Astrocyte (in vitro differentiated cells and primary cell): ENCODE data around the gene E2F1. TPM values are rescaled to one million over a fixed set of nuclear protein-coding genes. Genes with fewer than 3 reads are reported as not detected.

Experiments
- DNase-seq: peaks from one replicate; pipeline ENCODE4 v3.0.0-alpha.2; 2010; ENCODE audit warnings: low read depth
- FAIRE-seq: peaks from 2 replicates; lab custom pipeline; 2011; peaks lifted over from hg19 to GRCh38; lab: Jason Lieb, UNC
- H2AFZ ChIP-seq: 2 replicates; pipeline ENCODE4 v1.6.0; 2012; ENCODE audit warnings: low read depth, low read length, inconsistent platforms
- H3K27ac ChIP-seq: 2 replicates; pipeline ENCODE4 v1.5.1; 2011; ENCODE audit warnings: low read depth, low read length, inconsistent platforms
- H3K27me3 ChIP-seq: 2 replicates; pipeline ENCODE4 v1.6.0; 2011; ENCODE audit warnings: low read length, inconsistent platforms; ENCODE audit not compliant: insufficient read depth
- H3K36me3 ChIP-seq: 2 replicates; pipeline ENCODE4 v1.5.1; 2011; ENCODE audit warnings: low read length, inconsistent platforms; ENCODE audit not compliant: insufficient read depth
- H3K4me1 ChIP-seq: 2 replicates; pipeline ENCODE4 v1.5.1; 2011; ENCODE audit warnings: low read length, inconsistent platforms; ENCODE audit not compliant: insufficient read depth
- H3K4me2 ChIP-seq: 2 replicates; pipeline ENCODE4 v1.6.0; 2012; ENCODE audit warnings: low read length, inconsistent platforms
- H3K4me3 ChIP-seq: 2 replicates; pipeline ENCODE4 v1.5.1; 2011; ENCODE audit warnings: low read depth, mild to moderate bottlenecking, low read length, inconsistent platforms; ENCODE audit not compliant: insufficient read depth
- H3K79me2 ChIP-seq: 2 replicates; pipeline ENCODE4 v1.6.0; 2012; ENCODE audit warnings: mild to moderate bottlenecking, low read length, inconsistent platforms; ENCODE audit not compliant: insufficient read depth
- H3K9ac ChIP-seq: 2 replicates; pipeline ENCODE4 v1.6.0; 2012; ENCODE audit warnings: mild to moderate bottlenecking, low read length, inconsistent platforms
- H3K9me3 ChIP-seq: 2 replicates; pipeline ENCODE4 v1.5.1; 2012; ENCODE audit warnings: low read depth, mild to moderate bottlenecking, low read length, inconsistent platforms; ENCODE audit not compliant: insufficient read depth
- H4K20me1 ChIP-seq: 2 replicates; pipeline ENCODE4 v1.6.0; 2012; ENCODE audit warnings: low read length, inconsistent platforms; ENCODE audit not compliant: insufficient read depth
- H3K27ac Mint-ChIP-seq: one replicate; pipeline ENCODE4 v1.8.0; 2021; ENCODE audit warnings: mild to moderate bottlenecking, mixed read lengths; ENCODE audit not compliant: unreplicated experiment
- H3K27me3 Mint-ChIP-seq: one replicate; pipeline ENCODE4 v1.8.0; 2021; ENCODE audit warnings: low read depth, mixed read lengths; ENCODE audit not compliant: unreplicated experiment
- H3K36me3 Mint-ChIP-seq: one replicate; pipeline ENCODE4 v1.8.0; 2021; ENCODE audit warnings: low read depth, mixed read lengths; ENCODE audit not compliant: unreplicated experiment
- H3K4me1 Mint-ChIP-seq: one replicate; pipeline ENCODE4 v1.8.0; 2021; ENCODE audit warnings: low read depth, mixed read lengths; ENCODE audit not compliant: unreplicated experiment
- H3K4me3 Mint-ChIP-seq: one replicate; pipeline ENCODE4 v1.8.0; 2021; ENCODE audit warnings: mild to moderate bottlenecking, moderate library complexity, mixed read lengths; ENCODE audit not compliant: unreplicated experiment
- H3K9me3 Mint-ChIP-seq: one replicate; pipeline ENCODE4 v1.8.0; 2021; ENCODE audit warnings: mild to moderate bottlenecking, mixed read lengths; ENCODE audit not compliant: unreplicated experiment
- EZH2 ChIP-seq: IDR thresholded peaks from 2 replicates; pipeline ENCODE4 v1.6.1; 2012; ENCODE audit warnings: mild to moderate bottlenecking, low read length, inconsistent platforms; ENCODE audit not compliant: insufficient read depth
- total RNA-seq: library from RNA; stranded (reverse); gene quantifications from 2 replicates; pipeline ENCODE4 v1.2.1, GENCODE V29; 2021
- TF ChIP-seq, protein P1 (sequence below): IDR thresholded peaks from 2 replicates; pipeline ENCODE4 v1.5.1; 2011; ENCODE audit warnings: low read depth, mild to moderate bottlenecking, inconsistent platforms, low read length, moderate library complexity; ENCODE audit not compliant: insufficient read depth

The E2F1 gene
- total RNA-seq, 1 donor from 2014 or later, result 2.3 TPM

DNA sequence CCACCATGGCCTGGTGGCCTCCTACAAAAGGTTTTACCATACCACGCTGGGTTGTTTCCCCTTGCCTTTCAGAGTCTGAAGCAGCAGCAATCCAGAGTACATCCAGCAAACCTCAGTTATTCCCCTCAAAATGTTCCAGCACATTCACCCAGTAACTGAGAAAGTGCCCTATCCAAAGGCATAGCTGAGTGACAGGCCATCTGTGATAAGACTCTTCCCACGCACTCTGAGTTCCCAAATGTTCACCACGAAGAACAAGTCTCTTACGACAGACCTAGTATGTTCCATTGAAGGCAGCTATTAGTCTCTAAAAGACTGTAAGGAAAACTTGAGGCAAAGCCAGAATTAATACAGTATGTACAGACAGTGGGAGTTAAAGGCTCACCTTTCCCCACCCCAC lies 55.7 kb downstream of the E2F1 start:
- DNase-seq, result peak; percentile 17
- FAIRE-seq, result no peak
- Histone ChIP-seq H3K36me3 (peaks cover 5% of the 10 kb centered on the region), H3K4me3 (no peak overlapping the region), H2AFZ (no peak overlapping the region), H3K79me2 (no peaks in the 10 kb centered on the region), H3K27me3 (no peaks in the 10 kb centered on the region), H3K4me2 (no peak overlapping the region), H3K9me3 (no peaks in the 10 kb centered on the region), H3K9ac (no peak overlapping the region), H3K4me1 (no peaks in the 10 kb centered on the region), H3K27ac (no peak overlapping the region), H4K20me1 (no peaks in the 10 kb centered on the region)
- Mint-ChIP-seq H3K4me1 (peaks cover 5% of the 10 kb centered on the region), H3K36me3 (peaks cover 24% of the 10 kb centered on the region), H3K27me3 (no peaks in the 10 kb centered on the region), H3K27ac (no peak overlapping the region), H3K9me3 (no peaks in the 10 kb centered on the region), H3K4me3 (no peak overlapping the region)
- TF ChIP-seq, protein P1, sequence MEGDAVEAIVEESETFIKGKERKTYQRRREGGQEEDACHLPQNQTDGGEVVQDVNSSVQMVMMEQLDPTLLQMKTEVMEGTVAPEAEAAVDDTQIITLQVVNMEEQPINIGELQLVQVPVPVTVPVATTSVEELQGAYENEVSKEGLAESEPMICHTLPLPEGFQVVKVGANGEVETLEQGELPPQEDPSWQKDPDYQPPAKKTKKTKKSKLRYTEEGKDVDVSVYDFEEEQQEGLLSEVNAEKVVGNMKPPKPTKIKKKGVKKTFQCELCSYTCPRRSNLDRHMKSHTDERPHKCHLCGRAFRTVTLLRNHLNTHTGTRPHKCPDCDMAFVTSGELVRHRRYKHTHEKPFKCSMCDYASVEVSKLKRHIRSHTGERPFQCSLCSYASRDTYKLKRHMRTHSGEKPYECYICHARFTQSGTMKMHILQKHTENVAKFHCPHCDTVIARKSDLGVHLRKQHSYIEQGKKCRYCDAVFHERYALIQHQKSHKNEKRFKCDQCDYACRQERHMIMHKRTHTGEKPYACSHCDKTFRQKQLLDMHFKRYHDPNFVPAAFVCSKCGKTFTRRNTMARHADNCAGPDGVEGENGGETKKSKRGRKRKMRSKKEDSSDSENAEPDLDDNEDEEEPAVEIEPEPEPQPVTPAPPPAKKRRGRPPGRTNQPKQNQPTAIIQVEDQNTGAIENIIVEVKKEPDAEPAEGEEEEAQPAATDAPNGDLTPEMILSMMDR, result no peak
- no peak for TF ChIP-seq EZH2

DNA sequence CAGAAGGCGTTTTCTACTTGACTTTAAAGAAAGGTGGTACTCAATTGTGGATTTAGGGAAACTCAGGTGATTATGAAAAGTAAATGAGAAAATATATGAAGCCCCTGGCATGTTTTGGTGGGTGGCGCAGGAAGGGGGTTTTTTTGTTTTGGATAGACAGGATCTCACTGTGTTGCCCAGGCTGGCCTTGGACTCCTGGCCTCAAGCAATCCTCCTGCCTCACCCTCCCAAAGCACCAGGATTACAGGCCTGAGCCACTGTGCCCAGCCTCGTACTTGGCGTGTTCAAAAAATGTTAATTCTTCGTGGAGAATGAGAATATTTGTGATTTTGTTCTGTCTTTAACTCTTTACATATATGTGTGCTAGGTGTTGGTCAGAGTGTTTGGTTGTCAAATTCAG lies 56.2 kb downstream of the E2F1 start:
- TF ChIP-seq EZH2, result no peak
- TF ChIP-seq, protein P1, result no peak
- no peaks in the 10 kb centered on the region for H4K20me1 ChIP-seq
- H3K4me3 ChIP-seq, result no peak overlapping the region
- peaks cover 29% of the 10 kb centered on the region for H3K36me3 Mint-ChIP-seq
- no peak overlapping the region for H3K9ac ChIP-seq
- DNase-seq (no peak), FAIRE-seq (no peak)
- H2AFZ ChIP-seq, result no peak overlapping the region
- no peak overlapping the region for H3K27ac Mint-ChIP-seq
- H3K27me3 ChIP-seq, result no peaks in the 10 kb centered on the region
- no peak overlapping the region for H3K27ac ChIP-seq
- H3K36me3 ChIP-seq, result peaks cover 5% of the 10 kb centered on the region
- peaks cover 5% of the 10 kb centered on the region for H3K4me1 Mint-ChIP-seq
- H3K4me2 ChIP-seq, result no peak overlapping the region
- H3K4me1 ChIP-seq, result no peaks in the 10 kb centered on the region
- no peaks in the 10 kb centered on the region for H3K27me3 Mint-ChIP-seq
- no peaks in the 10 kb centered on the region for H3K9me3 ChIP-seq
- H3K9me3 Mint-ChIP-seq, result no peaks in the 10 kb centered on the region
- H3K79me2 ChIP-seq, result no peaks in the 10 kb centered on the region
- no peak overlapping the region for H3K4me3 Mint-ChIP-seq

DNA sequence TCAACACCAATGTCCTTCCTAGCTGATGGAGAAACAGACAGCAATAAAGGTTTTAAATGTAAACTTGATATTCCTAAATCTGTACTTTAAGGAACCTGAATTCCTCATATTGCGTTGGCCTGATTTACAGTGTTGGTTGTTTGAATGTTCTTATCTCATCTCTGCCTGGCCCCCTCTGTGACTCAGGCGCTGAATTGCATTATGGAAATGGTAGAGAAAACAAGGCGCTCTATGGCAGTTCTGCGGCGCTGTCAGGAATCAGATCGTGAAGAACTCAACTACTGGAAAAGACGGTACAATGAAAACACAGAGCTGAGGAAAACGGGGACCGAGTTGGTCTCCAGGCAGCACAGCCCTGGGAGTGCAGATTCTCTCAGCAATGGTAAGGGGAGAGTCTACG lies 56.7 kb downstream of the E2F1 start:
- no peak overlapping the region for H3K27ac Mint-ChIP-seq
- H3K27me3 Mint-ChIP-seq, result no peaks in the 10 kb centered on the region
- H3K4me3 ChIP-seq, result no peak overlapping the region
- DNase-seq, result no peak
- H3K79me2 ChIP-seq, result no peaks in the 10 kb centered on the region
- H3K4me1 Mint-ChIP-seq, result peaks cover 5% of the 10 kb centered on the region
- peaks cover 32% of the 10 kb centered on the region for H3K36me3 Mint-ChIP-seq
- H3K4me3 Mint-ChIP-seq, result no peak overlapping the region
- peaks cover 5% of the 10 kb centered on the region for H3K36me3 ChIP-seq
- no peaks in the 10 kb centered on the region for H3K9me3 Mint-ChIP-seq
- no peak overlapping the region for H3K4me2 ChIP-seq
- H3K9ac ChIP-seq, result no peak overlapping the region
- FAIRE-seq, result no peak
- TF ChIP-seq, protein P1, result no peak
- H4K20me1 ChIP-seq, result no peaks in the 10 kb centered on the region
- no peaks in the 10 kb centered on the region for H3K4me1 ChIP-seq
- no peak overlapping the region for H3K27ac ChIP-seq
- H2AFZ ChIP-seq, result no peak overlapping the region
- no peaks in the 10 kb centered on the region for H3K27me3 ChIP-seq
- H3K9me3 ChIP-seq, result no peaks in the 10 kb centered on the region
